GM21786 (cell line): ENCODE results near the gene FIZ1.
"Not testable (repeated sequence)": the region's sequence is repeated elsewhere in the genome, so short reads cannot be mapped to it uniquely, and the experiment has no call there.

Experiments
- ATAC-seq: cut with Tn5 transposase; IDR thresholded peaks from one replicate; pipeline ENCODE4 v1.9.1; 2021; ENCODE audit not compliant: unreplicated experiment

Gene FIZ1

GRCh38 chr19:55598034-55598433 is 1.3 kb downstream of the FIZ1 start:
- ATAC-seq = no peak

- no peak for ATAC-seq
Measured at GRCh38 chr19:55597501-55597921, 1.8 kb downstream of the FIZ1 start.

- ATAC-seq = no peak
Measured at GRCh38 chr19:55596304-55596703, 3.0 kb downstream of the FIZ1 start.

- no peak for ATAC-seq
Measured at GRCh38 chr19:55594996-55595545, 4.2 kb downstream of the FIZ1 start.

- no peak for ATAC-seq
Measured at GRCh38 chr19:55593096-55593772, 6.1 kb downstream of the FIZ1 start.

- no peak for ATAC-seq
Measured at GRCh38 chr19:55592391-55593090, 6.8 kb downstream of the FIZ1 start.

GRCh38 chr19:55591555-55591954 is 7.8 kb downstream of the FIZ1 start:
- ATAC-seq = no peak

DNA sequence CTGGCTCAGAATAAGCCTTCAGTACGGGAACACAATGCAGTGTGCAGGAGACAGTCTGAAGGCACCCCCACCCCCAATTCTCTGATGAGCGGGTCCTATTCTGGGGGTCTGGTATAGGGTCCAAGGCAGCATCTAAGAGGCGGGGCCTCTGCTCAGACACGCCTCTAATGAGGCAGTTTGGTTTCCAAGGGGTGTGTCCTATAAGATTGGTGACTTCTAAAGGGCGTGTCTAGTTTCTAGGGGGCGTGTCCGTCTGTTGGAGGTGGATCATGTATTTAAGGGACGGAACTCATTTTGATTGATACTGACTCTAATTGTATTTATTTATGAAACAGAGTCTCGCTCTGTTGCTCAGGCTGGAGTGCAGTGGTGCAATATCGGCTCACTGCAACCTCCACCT is 8.7 kb downstream of the FIZ1 start:
- ATAC-seq = no peak

GRCh38 chr19:55590109-55590508 is 9.2 kb downstream of the FIZ1 start:
- ATAC-seq = no peak

DNA sequence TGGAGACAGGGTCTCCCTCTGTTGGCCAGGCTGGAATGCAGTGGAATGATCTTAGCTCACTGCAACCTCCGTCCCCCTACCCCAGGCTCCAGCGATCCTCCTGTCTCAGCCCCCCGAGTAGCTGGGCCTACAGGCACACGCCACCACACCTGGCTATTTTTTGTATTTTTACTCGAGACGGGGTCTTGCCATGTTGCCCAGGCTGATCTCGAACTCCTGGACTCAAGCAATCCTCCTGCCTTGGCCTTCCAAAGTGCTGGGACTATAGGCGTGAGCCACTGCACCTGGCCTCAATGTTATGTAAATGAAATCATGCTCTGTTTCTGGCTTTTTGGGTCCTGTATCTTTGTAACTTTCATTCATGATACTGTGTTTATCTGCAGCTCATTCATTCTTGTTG is 10.6 kb downstream of the FIZ1 start:
- no peak for ATAC-seq

GRCh38 chr19:55586976-55587668 is 12.2 kb downstream of the FIZ1 start:
- ATAC-seq = peak; percentile 80

DNA sequence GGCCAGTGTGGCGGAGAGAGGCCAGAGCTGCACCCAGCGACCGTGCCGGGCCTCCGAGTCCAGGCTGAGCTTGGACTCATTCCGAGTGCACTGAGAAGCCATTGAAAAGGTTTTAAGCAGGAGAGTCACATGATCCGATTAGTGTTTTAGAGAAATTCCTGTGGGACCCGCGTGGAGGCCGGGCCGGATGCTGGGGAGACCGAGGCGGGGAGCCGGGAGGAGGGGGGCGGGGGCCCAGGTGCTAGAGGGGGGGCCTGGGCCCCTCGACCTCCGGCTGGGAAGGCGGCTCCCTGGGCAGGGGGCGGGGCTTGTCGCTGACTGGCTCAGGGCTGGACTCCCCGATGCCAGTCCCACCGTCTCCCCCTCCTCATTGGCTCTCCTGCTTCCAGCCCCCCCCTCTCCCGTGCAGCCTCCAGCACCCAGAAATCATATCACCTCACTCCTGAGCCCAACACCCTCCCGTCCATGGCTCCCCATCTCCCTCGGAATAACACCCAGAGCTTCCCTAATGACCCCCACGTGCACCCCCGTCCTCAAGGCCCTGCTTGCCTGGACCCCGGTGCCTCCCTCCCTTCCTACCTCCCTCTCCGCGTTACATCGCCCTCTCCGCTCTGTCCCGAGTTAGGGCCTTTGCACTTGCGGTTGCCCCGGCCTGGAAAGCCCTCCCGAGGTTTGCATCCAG is 13.5 kb downstream of the FIZ1 start:
- no peak for ATAC-seq

DNA sequence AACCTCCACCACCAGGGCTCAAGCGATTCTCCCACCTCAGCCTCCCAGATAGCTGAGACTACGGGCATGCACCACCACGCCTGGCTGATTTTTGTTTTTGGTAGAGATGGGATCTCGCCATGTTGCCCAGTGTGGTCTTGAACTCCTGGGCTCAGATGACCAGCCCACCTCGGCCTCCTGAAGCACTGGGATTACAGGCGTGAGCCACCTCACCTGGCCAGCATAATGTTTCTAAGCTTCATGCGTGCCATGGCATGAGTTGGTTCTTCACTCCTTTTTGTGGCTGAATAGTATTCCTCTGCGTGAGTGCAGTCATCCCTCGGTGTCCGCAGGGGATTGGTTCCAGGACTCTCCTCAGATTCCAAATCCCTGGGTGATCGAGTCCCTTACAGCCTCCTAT is 14.4 kb downstream of the FIZ1 start:
- no peak for ATAC-seq

GRCh38 chr19:55583897-55584296 is 15.4 kb downstream of the FIZ1 start:
- not testable (repeated sequence) for ATAC-seq

DNA sequence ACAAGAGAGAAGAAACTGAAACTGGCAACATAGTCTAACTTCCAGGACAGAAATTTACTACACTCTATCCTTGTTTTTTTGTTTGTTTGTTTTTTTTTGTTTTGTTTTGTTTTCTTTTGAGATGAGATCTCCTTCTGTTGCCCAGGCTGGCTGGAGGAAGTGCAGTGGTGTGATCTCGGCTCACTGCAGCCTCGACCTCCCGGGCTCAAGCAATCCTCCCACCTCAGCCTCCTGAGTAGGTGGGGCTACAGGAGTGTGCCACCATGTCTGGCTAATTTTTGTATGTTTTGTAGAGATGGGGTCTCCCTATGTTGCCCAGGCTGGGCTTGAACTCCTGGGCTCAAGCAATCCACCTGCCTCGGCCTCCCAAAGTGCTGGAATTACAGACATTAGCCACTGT is 17.0 kb downstream of the FIZ1 start:
- not testable (repeated sequence) for ATAC-seq

DNA sequence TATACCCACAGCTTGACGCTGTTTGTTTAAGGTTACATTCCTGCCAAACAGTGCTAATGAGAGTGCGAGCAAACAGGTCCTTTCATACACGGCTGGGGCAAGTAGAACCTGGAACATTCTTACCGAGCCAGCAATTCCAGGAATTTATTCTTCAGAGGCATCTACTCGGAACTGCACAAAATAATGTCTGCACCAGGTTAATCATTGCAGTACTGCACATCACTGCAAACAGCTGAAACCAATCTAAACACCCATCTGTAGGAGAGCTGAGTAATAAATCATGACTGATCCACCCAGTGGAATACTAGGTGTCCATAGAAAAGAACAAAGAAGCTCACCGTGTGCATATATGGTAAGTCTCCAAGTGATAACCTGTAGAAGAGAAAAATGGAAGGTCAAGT is 17.5 kb downstream of the FIZ1 start:
- ATAC-seq = no peak

DNA sequence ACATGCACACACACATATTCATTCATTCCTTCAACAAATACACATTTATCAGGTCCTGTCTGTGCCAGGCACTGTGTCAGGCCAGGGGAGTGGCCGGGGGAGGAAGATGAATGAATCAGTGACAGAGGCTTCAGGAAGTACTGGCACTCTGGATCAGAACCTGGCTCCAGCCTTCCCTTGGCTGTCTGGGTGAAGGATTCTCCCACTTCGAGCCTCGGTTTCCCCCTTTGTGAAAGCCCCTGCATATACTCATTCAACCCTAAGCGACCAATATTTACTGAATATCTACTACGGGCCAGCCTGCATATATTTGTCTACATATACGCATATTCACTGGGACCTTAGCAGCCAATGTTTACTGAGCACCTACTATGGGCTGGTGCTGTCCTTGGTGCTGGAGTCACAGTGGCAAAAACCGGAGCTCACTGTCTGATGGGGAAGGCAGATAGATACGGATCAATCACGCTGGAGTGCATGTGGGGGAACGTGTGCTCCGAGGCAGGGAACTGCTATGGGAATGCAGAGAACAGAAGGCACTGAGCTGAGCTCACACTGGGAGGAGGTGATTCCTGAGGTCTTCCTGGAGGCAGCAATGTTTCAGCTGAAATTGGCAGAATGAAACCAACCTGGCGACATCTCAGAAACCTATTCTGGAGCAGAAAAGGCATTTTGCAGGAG is 18.0 kb downstream of the FIZ1 start:
- ATAC-seq = no peak

- ATAC-seq = no peak
Measured at GRCh38 chr19:55580628-55581144, 18.6 kb downstream of the FIZ1 start, which contains the start of gene ZNF579. Gene ZNF579 (minus strand): TSS chr19:55580848. CDS start chr19:55579639, 1,209 bp downstream.

DNA sequence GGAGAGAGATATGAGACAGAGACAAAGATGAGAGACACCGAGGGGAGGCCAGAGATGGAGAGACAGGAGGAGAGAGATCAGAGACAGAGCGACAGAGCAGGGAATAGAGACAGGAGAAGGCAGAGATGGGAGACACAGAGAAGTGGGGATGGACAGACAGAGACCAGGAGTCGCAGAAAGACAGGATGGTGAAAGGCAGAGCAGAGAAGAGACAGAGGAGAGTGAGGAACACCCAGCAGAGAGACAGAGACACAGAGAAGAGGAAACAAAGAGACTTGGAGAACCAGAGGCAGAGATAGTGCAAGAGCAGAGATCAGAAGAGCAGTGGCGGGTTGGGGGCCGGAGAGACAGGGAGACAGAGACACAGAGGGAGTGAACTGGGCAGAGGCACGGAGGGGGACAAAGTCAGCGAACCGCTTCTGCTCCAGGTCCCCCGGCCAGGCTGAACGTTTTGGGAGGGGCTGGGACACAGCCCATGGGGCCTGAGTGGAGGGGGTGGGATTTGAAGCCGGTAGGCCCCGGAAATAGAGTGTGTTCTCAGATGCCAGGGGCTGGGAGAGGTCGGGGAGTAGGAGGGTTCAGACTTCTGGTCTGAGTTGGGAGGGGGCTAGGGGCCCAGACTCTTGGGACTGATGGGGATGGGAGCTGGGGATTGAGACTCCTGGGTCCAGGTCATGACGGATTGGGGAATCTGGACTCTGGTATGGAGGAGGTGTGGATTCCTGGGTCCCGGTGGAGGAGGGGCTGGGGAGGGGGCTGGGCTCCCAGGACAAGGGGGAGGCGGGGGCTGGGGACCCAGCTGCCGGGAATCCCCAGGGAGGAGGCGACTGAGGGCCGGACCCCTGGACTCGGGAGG is 19.3 kb downstream of the FIZ1 start:
- ATAC-seq = no peak
